NCI-H526 treated with DMSO at 0.1 percent for 48 hours (cell line): ENCODE results near the gene REL.
"Not testable (repeated sequence)": the region's sequence is repeated elsewhere in the genome, so short reads cannot be mapped to it uniquely, and the experiment has no call there.

Experiments used
- DNase-seq: peaks from one replicate; lab custom pipeline; 2025; lab: John Stamatoyannopoulos, UW

REL gene

DNA sequence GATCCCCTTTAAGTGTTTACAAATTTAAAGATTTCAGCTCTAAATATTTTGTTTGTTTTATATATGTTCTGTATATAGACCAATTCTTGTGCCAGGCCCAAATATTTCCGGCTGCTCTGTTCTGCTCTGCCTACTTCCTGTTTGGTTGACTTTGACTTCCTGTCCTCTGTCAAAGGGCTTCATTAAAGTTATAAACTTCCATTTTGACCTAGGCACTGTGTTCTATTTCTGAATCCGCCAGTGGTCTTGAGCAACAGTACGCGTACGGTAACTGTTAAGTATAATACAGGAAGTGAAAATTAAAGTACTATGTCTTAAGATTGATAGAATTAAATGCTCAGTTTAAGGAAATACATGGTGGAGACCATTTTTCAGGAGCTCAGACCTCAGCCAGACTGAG, 13.5 kb upstream of the REL start:
- DNase-seq = no peak

DNA sequence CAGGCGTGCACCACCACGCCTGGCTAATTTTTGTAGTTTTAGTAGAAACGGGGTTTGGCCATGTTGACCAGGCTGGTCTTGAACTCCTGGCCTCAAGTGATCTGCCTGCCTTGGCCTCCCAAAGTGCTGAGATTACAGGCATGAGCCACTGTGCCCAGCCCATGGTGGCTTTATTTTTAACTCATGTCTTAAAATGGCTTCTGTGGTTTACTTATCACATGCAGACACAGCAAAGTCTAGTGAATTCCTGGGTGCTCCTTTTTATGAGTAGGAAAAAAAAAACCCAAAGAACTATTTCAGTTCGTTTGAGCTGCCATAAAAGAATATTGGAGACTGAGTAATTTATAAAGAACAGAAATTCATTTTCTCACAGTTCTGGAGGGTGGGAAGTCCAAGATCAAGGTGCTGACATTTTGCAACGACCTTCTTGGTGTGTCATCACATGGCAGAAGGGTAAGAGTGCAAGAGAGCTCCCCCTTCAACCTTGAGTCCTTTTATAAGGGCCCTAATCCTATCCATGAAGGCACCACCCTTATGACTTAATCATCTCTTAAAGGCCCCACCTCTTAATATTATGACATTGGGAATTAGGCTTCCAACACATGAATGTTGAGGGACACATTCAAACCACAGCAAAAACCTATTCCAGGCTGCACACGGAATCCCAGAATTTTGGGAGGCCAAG, 12.6 kb upstream of the REL start:
- DNase-seq = no peak

DNA sequence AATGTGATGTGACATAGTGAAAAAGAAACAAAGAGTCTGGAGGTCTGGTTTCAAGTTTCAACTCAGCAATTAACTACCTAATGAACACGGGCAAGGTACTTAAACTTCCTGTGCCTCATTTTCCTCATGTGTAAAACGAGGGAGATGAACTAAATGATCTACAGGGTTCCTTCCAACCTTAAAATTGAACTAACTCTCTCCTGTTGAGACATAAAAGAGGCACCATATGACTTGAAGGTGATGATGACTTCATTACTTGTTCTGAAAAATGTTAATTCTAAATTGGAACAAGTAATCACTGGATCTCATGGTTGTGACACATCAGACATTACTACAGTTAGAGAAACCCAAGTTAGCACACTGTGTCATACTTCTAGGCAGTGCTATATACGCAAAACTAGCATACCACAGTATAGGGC, 8.9 kb upstream of the REL start:
- DNase-seq = no peak

DNA sequence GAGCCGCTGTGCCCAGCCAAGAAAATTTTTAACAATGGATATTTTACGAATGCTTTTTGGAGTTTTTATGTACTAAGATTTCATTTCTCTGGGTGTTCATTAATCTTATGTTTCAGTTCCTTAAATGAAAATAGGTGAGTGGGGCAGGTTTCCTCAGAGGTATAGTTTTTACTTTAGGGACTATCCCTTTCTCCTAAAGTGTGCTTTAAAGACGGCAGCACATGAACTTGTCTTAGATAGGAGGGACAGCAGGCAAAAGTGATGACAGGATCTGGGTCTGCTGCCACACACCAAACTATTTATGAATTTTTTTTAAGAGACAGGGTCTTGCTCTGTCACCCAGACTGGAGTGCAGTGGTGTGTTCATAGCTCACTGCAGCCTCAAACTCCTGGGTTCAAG, 8.0 kb upstream of the REL start:
- DNase-seq = no peak

DNA sequence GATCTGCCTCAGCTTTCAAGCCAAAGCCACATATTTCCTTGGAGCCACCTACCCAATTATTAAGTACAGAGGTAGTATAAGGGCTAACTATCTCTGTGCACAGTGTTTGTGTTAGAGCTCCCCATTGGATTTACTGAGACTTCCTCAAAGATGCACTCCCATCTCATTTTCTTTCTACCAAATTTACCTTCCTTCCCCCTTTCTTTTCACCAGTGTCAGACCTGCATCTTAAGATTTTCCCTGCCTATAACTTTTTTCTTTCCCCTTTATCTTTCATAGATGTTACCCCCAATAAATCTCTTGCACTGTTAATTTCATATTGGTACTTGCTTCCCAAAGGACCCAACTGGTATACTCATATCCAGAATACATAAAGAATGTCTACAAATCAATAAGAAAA, 5.9 kb upstream of the REL start:
- no peak for DNase-seq

DNA sequence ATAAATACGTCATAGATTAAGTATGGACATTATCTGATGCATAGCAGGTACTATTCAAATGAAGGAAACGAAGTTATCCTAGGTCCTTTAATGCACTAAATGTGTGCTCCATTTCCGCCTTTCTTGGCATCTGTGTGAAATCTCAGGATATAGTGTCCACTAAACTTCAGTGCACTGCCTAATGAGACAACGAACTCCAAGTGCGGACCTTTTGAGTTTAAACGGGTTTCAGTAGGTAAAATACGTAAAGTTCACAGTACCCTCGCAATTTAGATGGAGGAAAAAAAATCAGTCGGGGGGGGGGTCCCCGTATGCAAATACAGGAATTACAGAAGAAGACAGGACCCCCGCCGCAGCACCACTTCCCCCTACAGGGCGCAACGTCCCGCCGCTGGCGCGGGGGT, 729 bp upstream of the REL start:
- DNase-seq = no peak

DNA sequence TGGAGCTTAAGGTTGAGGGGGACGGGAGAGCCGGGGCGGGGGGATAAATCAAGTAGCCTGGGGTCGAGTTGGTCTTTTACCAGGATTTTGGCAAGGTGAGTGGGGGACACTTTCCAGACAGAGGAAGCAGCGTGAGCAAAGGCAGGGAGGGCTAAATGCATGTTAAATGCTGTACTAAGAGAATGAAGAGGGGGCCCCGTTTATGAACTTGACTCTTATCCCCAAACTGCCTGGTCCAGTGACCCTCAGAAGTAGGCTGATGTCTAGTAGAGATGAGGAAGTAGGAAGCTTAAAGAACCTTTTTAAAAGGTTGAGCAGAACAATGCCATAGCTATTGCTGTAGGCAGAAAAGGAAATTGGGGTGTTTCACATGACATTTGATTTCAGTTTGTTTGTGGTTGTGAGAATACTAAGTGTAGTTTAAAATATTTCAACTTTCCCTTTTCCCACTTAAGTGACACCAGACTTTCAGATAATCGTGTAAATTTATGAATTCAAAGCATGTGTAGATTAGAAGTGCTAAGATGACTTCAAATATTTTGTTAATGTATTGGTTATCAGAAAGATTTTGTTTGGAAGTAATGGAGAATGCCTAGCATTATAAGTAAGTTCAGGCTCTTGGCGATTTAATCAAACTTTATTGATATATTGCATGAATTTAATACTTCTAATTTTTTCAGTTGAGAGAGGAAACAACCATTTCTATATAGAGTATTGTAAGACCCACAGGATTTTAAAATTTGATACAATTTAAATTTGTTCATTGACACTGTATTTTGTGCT, 1.8 kb downstream of the REL start:
- DNase-seq = peak; percentile 25

DNA sequence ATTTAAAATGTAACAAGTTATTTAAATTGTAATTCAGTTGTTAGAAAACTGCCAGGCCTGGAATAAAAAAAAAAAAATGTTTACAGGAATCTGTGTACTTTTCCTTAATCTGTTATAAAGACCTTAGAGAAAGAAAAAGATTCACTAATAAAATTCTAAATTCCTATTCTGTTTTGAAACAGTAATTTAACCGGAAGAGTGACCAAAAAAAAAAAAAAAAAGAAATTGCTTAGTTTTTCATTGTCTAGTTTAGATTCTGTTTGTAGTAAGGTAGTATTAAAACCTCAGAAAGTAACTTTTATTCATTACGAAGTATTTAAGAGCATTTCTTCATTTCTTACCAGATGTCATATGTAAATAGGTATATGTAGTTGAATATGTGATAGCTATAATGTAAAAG, 2.5 kb downstream of the REL start:
- no peak for DNase-seq

DNA sequence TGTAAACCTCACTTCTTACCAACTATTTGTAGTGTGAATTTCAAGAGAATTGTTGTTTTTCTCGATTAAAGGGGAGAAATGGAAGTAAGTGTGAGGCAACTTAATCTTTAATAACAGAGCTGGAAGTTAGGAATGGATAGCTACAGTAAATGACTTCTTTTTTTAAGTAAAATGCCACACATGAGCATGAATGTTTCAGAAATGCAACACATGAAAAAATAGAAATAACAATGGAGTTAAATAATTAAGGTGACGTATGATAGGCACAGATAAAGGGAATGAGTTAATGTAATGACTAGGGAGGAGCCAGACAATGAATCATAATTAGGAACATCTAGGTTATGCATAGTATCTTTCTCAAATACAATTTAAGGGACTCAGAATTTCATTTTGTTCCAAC, 3.4 kb downstream of the REL start:
- no peak for DNase-seq

DNA sequence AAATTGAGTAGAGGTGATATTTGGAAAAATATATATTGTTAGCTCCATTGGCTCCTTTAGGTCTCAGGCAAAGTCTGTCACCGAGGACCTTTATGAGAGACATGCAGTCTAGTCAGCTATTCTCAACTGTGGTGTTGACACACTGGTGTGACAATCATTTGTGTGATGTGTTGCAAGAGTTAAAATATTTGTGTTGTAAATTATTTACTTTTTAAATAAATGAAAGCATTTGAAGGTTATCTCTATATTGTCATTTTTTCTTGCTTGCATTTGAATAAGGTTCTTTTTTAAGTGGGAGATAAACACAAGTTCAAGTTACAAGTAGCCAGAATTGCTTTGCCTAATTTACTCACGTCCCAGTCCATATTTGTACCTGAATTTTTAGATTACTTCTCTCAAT, 4.3 kb downstream of the REL start:
- no peak for DNase-seq

DNA sequence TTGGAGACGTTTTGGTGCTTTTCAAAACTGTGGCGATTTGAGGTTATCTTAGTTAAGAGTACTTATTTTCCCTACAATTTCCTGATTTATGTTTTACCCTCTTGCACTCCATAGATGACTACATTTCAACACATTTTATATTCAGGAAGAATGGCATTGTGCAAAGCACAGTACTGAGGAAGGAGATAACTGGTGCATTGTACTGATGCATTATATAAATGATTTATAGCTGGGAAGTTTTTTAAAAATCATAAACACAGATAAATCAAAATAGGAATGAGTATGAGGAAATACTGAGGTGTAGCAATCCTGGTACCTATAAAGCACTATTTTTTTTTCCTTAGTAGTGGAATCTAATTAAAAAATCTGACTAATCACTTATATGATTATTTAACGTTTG, 5.6 kb downstream of the REL start:
- no peak for DNase-seq

DNA sequence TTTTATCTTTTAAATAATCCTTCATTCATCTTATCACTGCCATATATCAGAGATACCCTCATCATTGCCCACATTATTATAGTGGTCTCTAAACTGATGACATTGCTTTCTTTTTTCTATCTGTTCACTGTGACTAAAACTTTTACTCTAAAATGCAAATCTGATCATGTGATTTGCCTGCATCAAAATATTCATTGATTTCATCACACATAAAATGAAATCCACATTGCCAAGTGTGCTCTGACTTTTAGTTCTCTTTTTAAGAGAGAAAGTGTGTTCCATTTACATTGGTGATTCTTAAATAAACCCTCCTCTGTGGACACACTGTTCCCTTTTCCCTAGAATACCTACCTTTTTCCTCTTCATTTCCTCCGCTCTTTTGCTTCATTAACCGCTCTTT, 7.5 kb downstream of the REL start:
- no peak for DNase-seq

DNA sequence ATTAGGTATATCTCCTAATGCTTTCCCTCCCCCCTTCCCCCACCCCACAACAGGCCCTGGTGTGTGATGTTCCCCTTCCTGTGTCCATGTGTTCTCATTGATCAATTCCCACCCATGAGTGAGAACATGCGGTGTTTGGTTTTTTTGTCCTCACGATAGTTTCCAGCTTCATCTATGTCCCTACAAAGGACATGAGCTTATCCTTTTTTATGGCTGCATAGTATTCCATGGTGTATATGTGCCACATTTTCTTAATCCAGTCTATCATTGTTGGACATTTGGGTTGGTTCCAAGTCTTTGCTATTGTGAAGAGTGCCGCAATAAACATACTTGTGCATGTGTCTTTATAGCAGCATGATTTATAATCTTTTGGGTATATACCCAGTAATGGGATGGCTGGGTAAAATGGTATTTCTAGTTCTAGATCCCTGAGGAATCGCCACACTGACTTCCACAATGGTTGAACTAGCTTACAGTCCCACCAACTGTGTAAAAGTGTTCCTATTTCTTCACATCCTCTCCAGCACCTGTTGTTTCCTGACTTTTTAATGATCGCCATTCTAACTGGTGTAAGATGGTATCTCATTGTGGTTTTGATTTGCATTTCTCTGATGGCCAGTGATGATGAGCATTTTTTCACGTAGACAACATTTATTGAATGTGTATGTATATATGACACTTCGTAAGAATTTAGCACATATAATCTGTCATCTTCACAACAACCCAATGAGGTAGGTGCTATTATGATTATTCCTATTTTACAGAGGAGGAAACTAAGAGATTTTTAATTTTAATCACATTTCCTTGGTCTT, 8.4 kb downstream of the REL start:
- DNase-seq = not testable (repeated sequence)

DNA sequence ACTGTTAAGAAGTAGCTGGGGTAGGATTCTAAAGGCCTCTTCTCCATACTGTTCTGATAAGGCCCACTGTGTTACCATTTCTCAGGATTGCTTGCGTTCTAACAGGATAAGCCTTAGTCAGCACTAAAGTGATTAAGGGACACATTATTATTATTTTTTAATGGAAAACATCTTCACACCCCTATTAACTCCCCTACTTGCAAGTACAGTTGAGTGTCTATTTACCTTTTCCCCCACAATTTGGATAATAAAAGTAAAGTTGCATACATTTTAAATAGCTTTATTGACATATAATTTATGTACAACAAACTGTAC, 9.0 kb downstream of the REL start:
- DNase-seq = no peak

DNA sequence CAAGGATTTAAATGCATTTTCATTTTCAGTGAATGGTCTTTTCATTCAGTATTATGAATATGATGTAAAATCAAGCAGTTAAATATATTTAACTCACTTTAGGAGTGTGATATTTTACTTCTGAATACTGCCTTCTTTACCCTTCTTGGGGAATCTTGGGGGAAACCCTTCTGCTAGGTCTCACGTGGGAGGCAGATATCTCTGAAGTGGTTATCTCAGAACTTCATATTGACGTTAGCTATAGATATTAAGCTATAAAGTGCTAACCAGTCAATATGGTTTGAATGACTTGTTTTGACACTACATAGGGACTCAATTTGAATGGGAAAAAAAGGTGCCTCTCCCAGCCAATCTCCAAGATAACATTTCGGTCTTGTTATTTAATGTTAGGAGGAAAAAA, 9.8 kb downstream of the REL start:
- no peak for DNase-seq

DNA sequence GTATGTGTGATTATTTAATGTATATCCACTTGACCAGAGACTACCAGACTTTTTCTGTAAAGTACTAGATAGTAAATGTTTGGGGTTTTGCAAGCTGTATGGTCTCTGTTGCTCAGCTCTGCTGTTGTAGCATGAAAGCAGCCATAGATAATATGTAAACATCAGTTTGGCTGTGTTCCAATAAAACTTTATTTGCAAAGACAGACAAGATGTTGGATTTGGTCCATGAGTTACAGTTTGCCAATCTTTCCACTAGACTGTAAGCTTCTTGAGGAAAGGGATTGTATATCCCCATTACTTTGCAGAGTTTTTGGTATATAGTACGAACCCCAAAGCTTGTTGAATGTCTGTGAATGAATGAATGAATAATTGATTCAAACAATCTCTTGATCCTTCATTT, 17.2 kb downstream of the REL start:
- DNase-seq = no peak

DNA sequence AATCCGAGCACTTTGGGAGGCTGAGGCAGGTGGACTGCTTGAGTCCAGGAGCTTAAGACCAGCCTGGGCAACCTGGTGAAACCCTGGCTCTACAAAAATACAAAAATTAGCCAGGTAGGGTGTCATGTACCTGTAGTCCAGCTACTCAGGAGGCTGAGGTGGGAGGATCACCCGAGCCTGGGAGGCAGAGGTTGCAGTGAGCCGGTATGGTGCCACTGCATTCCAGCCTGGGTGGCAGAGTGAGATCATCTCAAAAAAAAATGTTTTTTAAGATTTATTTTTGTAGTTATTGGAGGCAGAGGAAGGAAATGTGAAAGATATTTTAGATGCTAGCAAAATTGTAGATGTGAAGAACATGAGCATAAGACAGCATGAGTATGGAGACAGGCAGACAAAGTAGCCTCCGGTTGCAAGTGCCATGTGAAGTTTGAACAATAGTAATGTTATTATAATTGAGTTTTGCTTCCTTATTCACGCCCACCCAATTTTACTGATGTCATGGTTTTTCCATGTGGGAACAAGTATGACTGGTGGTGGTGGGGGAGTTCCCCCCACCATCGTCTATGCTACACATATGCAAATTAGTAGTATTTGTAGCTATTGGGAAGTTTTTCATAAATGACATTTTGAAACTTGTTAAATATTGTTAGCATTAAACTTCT, 18.0 kb downstream of the REL start:
- DNase-seq = no peak

DNA sequence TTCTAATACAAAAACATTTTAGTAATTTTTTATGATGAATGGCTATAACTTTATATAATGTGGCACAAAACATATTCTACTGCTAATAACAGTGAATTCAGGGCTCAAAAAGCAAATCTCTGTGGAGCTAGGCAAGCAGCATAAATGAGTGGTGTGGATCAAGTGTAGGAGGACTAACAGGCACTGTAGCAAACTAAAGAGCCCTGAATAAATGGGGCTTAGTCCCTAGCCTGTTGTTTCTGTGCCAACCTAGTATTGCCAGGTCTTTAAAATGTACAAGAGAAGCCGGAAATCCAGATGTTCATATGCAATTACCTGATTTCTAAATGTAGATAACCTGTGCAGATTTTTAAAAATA, 18.5 kb downstream of the REL start:
- no peak for DNase-seq

DNA sequence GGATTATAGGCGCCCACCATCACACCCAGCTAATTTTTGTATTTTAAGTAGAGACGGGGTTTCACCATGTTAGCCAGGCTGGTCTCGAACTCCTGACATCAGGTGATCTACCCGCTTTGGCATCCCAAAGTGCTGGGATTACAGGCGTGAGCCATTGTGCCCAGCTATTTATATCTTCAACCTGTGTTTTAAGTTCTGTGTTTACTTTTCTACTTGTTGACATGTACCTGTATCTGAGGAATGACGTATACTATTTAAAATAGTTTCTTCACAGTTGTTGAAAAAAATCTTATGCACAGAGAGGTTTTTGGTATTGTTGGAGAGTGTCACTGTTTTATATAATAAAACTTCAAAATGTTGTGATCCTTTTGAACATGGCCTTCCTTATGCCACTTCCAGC, 19.9 kb downstream of the REL start:
- DNase-seq = not testable (repeated sequence)

DNA sequence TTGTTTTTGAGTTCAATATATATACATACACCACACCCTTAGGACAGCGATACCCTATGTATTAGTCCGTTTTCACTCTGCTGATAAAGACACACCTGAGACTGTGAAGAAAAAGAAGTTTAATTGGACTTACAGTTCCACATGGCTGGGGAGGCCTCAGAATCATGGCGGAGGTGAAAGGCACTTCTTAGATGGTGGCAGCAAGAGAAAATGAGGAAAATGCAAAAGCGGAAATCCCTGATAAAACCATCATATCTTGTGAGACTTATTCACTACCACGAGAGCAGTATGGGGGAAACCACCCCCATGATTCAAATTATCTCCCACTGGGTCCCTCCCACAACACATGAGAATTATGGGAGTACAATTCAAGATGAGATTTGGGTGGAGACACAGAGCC, 24.5 kb downstream of the REL start:
- not testable (repeated sequence) for DNase-seq

DNA sequence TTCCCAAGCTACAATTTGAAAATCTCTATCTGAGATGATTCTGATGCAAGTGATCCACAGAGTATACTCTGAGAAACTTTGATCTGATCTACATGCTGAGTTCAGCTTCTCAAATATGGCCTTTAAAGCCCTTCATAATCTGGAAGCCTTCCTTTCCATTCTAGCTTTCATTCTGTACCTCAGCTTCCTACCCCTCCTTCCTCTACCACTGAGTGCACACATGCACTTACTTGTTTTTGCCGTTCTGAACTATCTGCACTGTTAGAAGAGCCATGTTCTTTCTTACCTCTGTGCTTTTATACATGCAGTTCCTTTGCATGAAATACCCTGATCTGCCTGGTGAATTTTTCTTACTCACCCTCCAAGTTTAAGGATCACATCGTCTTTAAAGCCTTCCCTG, 25.0 kb downstream of the REL start:
- DNase-seq = no peak

DNA sequence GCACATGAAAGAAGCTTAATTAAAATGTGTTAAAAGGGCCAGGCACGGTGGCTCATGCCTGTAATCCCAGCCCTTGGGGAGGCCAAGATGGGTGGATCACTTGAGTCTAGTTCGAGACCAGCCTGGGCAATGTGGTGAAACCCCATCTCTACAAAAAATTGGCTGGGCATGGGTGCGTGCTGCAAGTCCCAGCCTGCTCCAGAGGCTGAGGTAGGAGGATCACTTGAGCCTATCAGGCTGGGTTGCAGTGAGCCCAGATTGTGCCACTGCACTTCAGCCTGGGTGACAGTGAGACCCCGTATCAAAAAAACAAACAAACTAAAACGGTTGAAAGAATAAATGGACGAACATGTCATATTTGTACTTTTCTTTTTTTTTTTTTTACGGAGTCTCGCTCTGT, 26.0 kb downstream of the REL start:
- DNase-seq = no peak
